Endothelial cell of umbilical vein (primary cell): ENCODE measurements around the gene TEDC1.

Experiments used
- CTCF ChIP-seq, 2 donors: IDR thresholded peaks; 1 replicate in 1 of 2; 2 replicates in 1 of 2; pipeline ENCODE4 v1.5.1; 2011; ENCODE audit warnings: low read length in 2 of 2, mild to moderate bottlenecking in 2 of 2, moderate library complexity in 2 of 2, control low read depth in 1 of 2, inconsistent platforms in 1 of 2, low read depth in 1 of 2; ENCODE audit not compliant: insufficient read depth in 1 of 2; ENCODE audit errors: extremely low read depth in 1 of 2
- EZH2 ChIP-seq: IDR thresholded peaks from 2 replicates; pipeline ENCODE4 v1.6.1; 2012; ENCODE audit warnings: borderline replicate concordance, low read depth, mild to moderate bottlenecking, moderate library complexity, low read length, inconsistent platforms; ENCODE audit not compliant: severe bottlenecking
- MAX ChIP-seq: IDR thresholded peaks from 2 replicates; pipeline ENCODE4 v1.6.1; 2011; ENCODE audit not compliant: insufficient read depth, insufficient read length
- MYC ChIP-seq: IDR thresholded peaks from one replicate; pipeline ENCODE4 v1.6.1; 2011; ENCODE audit warnings: mild to moderate bottlenecking, low read depth, low read length
- POLR2A ChIP-seq: IDR thresholded peaks from 2 replicates; pipeline ENCODE4 v1.6.1; 2012; ENCODE audit warnings: low read depth, mild to moderate bottlenecking, control low read depth, low read length
- POLR2AphosphoS5 ChIP-seq: IDR thresholded peaks from 2 replicates; pipeline ENCODE4 v1.6.1; 2012; ENCODE audit warnings: low read depth, mild to moderate bottlenecking, control low read depth, low read length, moderate library complexity; ENCODE audit not compliant: insufficient read depth

GRCh38 chr14:105536691-105537579 lies 45.9 kb downstream of the TEDC1 start:
- TF ChIP-seq MAX (no peak), POLR2A (no peak), CTCF (IDR thresholded peaks at IDR 0.05; ENCODE audit: extremely low read depth in 1 of 2, insufficient read depth in 1 of 2, low read depth in 1 of 2, low read length in 2 of 2) (no peak), MYC (no peak), EZH2 (no peak), POLR2AphosphoS5 (no peak)
